AG20443 (cell line): Measurements from ENCODE around the gene TFF3.
"Not testable (repeated sequence)": the region's sequence is repeated elsewhere in the genome, so short reads cannot be mapped to it uniquely, and the experiment has no call there.

Experiments used
- DNase-seq: peaks from one replicate; pipeline ENCODE4 v3.0.0; 2012; ENCODE audit warnings: low spot score, mixed read lengths

TFF3 gene

GRCh38 chr21:42304556-42305454 lies 10.4 kb downstream of the TFF3 start:
- DNase-seq = no peak

- DNase-seq = no peak
Measured at GRCh38 chr21:42303443-42303842, 11.8 kb downstream of the TFF3 start.

GRCh38 chr21:42302794-42303193 lies 12.4 kb downstream of the TFF3 start:
- no peak for DNase-seq

GRCh38 chr21:42302076-42302650 lies 13.0 kb downstream of the TFF3 start:
- DNase-seq = no peak

- DNase-seq = no peak
Measured at GRCh38 chr21:42301371-42302075, 13.7 kb downstream of the TFF3 start.

GRCh38 chr21:42300956-42301355 lies 14.3 kb downstream of the TFF3 start:
- no peak for DNase-seq

GRCh38 chr21:42300045-42300583 lies 15.1 kb downstream of the TFF3 start:
- DNase-seq = no peak

- no peak for DNase-seq
Measured at GRCh38 chr21:42299324-42300044, 15.7 kb downstream of the TFF3 start.

- no peak for DNase-seq
Measured at GRCh38 chr21:42298657-42299056, 16.6 kb downstream of the TFF3 start.

- DNase-seq = no peak
Measured at GRCh38 chr21:42298237-42298636, 17.0 kb downstream of the TFF3 start.

GRCh38 chr21:42297377-42297776 lies 17.8 kb downstream of the TFF3 start:
- no peak for DNase-seq

GRCh38 chr21:42296501-42296900 lies 18.7 kb downstream of the TFF3 start:
- no peak for DNase-seq

GRCh38 chr21:42295845-42296244 lies 19.4 kb downstream of the TFF3 start:
- DNase-seq = no peak

GRCh38 chr21:42294273-42294880 lies 20.8 kb downstream of the TFF3 start:
- no peak for DNase-seq

- no peak for DNase-seq
Measured at GRCh38 chr21:42293649-42294272, 21.4 kb downstream of the TFF3 start.

GRCh38 chr21:42292563-42293142 lies 22.6 kb downstream of the TFF3 start:
- DNase-seq = not testable (repeated sequence)

- no peak for DNase-seq
Measured at GRCh38 chr21:42291751-42292562, 23.3 kb downstream of the TFF3 start.

GRCh38 chr21:42291003-42291750 lies 24.0 kb downstream of the TFF3 start:
- DNase-seq = no peak

- DNase-seq = no peak
Measured at GRCh38 chr21:42290505-42290904, 24.7 kb downstream of the TFF3 start.
